Dedifferentiated amniotic fluid mesenchymal stem cell (primary cell): ENCODE data around the gene SDK1.
"Not testable (repeated sequence)": the region's sequence is repeated elsewhere in the genome, so short reads cannot be mapped to it uniquely, and the experiment has no call there.

Source experiments
- DNase-seq: peaks from one replicate; pipeline ENCODE4 v3.0.0-alpha.2; 2016; ENCODE audit errors: extremely low spot score

SDK1 gene

GRCh38 chr7:4225881-4226523 is 925.0 kb downstream of the SDK1 start:
- DNase-seq, result no peak

GRCh38 chr7:4226524-4226882 is 925.5 kb downstream of the SDK1 start:
- DNase-seq, result no peak

- DNase-seq, result no peak
These were observed 926.3 kb downstream of the SDK1 start for GRCh38 chr7:4227105-4228010.

GRCh38 chr7:4230352-4230751 is 929.3 kb downstream of the SDK1 start:
- DNase-seq, result no peak

GRCh38 chr7:4233146-4233545 is 932.1 kb downstream of the SDK1 start:
- no peak for DNase-seq

GRCh38 chr7:4233621-4234497 is 932.8 kb downstream of the SDK1 start:
- no peak for DNase-seq

GRCh38 chr7:4234498-4234855 is 933.4 kb downstream of the SDK1 start:
- no peak for DNase-seq

- DNase-seq, result no peak
These were observed 933.8 kb downstream of the SDK1 start for GRCh38 chr7:4234886-4235285.

- DNase-seq, result no peak
These were observed 934.5 kb downstream of the SDK1 start for GRCh38 chr7:4235596-4235995.

GRCh38 chr7:4236389-4236788 is 935.3 kb downstream of the SDK1 start:
- DNase-seq, result no peak

- not testable (repeated sequence) for DNase-seq
These were observed 935.8 kb downstream of the SDK1 start for GRCh38 chr7:4236873-4237272.

- no peak for DNase-seq
These were observed 936.5 kb downstream of the SDK1 start for GRCh38 chr7:4237296-4238235.

- DNase-seq, result no peak
These were observed 937.8 kb downstream of the SDK1 start for GRCh38 chr7:4238861-4239260.

- DNase-seq, result no peak
These were observed 939.0 kb downstream of the SDK1 start for GRCh38 chr7:4240042-4240441.

- DNase-seq, result no peak
These were observed 939.7 kb downstream of the SDK1 start for GRCh38 chr7:4240520-4241303.

GRCh38 chr7:4241304-4241612 is 940.2 kb downstream of the SDK1 start:
- no peak for DNase-seq

- DNase-seq, result no peak
These were observed 940.7 kb downstream of the SDK1 start for GRCh38 chr7:4241791-4242190.

- DNase-seq, result no peak
These were observed 941.7 kb downstream of the SDK1 start for GRCh38 chr7:4242706-4243105.

GRCh38 chr7:4244041-4244440 is 943.0 kb downstream of the SDK1 start:
- DNase-seq, result no peak

GRCh38 chr7:4244635-4245034 is 943.6 kb downstream of the SDK1 start:
- no peak for DNase-seq
